Measurements from ENCODE around the gene MVB12B. TPM values are rescaled to one million over a fixed set of nuclear protein-coding genes. Genes with fewer than 3 reads are reported as not detected.

Gene MVB12B
- total and polyA plus RNA-seq, 2 donors from 2014 or later: 4.5 to 12.3 TPM

- H3K27me3 ChIP-seq (ENCODE audit: control insufficient read depth, insufficient read depth, low read length): no peaks in the 10 kb centered on the region
- no peak for DNase-seq
- H3K36me3 ChIP-seq (ENCODE audit: control insufficient read depth in 2 of 3, insufficient read depth in 3 of 3, low read length in 3 of 3): no peaks in the 10 kb centered on the region
- no peaks in the 10 kb centered on the region for H3K9me3 ChIP-seq (ENCODE audit: control insufficient read depth in 2 of 3, insufficient read depth in 1 of 3, low read length in 3 of 3)
- H3K9ac ChIP-seq (ENCODE audit: low read length in 3 of 3): no peak overlapping the region
- peaks cover 0 to 6% (median 5%) of the 10 kb centered on the region in 3 donors for H3K4me1 ChIP-seq (ENCODE audit: control insufficient read depth in 2 of 3, insufficient read depth in 2 of 3, low read depth in 1 of 3, low read length in 3 of 3)
- FAIRE-seq: no peak
- intact Hi-C loops (cut with DNase I): no loop called here
- H3K27ac ChIP-seq (ENCODE audit: low read depth in 2 of 2, low read length in 2 of 2): no peak overlapping the region
- TF ChIP-seq CTCF (IDR thresholded peaks at IDR 0.05; ENCODE audit: borderline replicate concordance, extremely low read depth, insufficient read depth): no peak
- no peak overlapping the region for H3K4me3 ChIP-seq (ENCODE audit: low read length in 3 of 3)
These were observed 47.7 kb downstream of the MVB12B start for GRCh38 chr9:126374366-126374781.

GRCh38 chr9:126375386-126375785 is 48.8 kb downstream of the MVB12B start:
- Histone ChIP-seq H3K27me3 (ENCODE audit: control insufficient read depth, insufficient read depth, low read length) (no peaks in the 10 kb centered on the region), H3K4me1 (ENCODE audit: control insufficient read depth in 2 of 3, insufficient read depth in 2 of 3, low read depth in 1 of 3, low read length in 3 of 3) (peaks cover 0 to 6% (median 5%) of the 10 kb centered on the region in 3 donors), H3K27ac (ENCODE audit: low read depth in 2 of 2, low read length in 2 of 2) (no peak overlapping the region), H3K9me3 (ENCODE audit: control insufficient read depth in 2 of 3, insufficient read depth in 1 of 3, low read length in 3 of 3) (no peaks in the 10 kb centered on the region), H3K4me3 (ENCODE audit: low read length in 3 of 3) (no peak overlapping the region), H3K36me3 (ENCODE audit: control insufficient read depth in 2 of 3, insufficient read depth in 3 of 3, low read length in 3 of 3) (no peaks in the 10 kb centered on the region), H3K9ac (ENCODE audit: low read length in 3 of 3) (no peak overlapping the region)
- FAIRE-seq (no peak), DNase-seq (peak in 1 of 5 donors; percentile 56)
- intact Hi-C loops (cut with DNase I): no loop called here
- TF ChIP-seq CTCF (IDR thresholded peaks at IDR 0.05; ENCODE audit: borderline replicate concordance, extremely low read depth, insufficient read depth): no peak

GRCh38 chr9:126376311-126377175 is 49.9 kb downstream of the MVB12B start:
- TF ChIP-seq CTCF (IDR thresholded peaks at IDR 0.05; ENCODE audit: borderline replicate concordance, extremely low read depth, insufficient read depth): no peak
- Histone ChIP-seq H3K9me3 (ENCODE audit: control insufficient read depth in 2 of 3, insufficient read depth in 1 of 3, low read length in 3 of 3) (no peaks in the 10 kb centered on the region), H3K36me3 (ENCODE audit: control insufficient read depth in 2 of 3, insufficient read depth in 3 of 3, low read length in 3 of 3) (no peaks in the 10 kb centered on the region), H3K27me3 (ENCODE audit: control insufficient read depth, insufficient read depth, low read length) (no peaks in the 10 kb centered on the region), H3K4me1 (ENCODE audit: control insufficient read depth in 2 of 3, insufficient read depth in 2 of 3, low read depth in 1 of 3, low read length in 3 of 3) (peaks cover 0 to 5% (median 0%) of the 10 kb centered on the region in 3 donors), H3K4me3 (ENCODE audit: low read length in 3 of 3) (no peak overlapping the region), H3K27ac (ENCODE audit: low read depth in 2 of 2, low read length in 2 of 2) (peak overlapping the region in 1 of 2 donors; percentile 4), H3K9ac (ENCODE audit: low read length in 3 of 3) (no peak overlapping the region)
- intact Hi-C loops (cut with DNase I): no loop called here
- DNase-seq (peak in 4 of 5 donors; percentile 72 to 82 (median 78)), FAIRE-seq (no peak)

Data from kidney (tissue), 14 donors.